Hepatocyte (in vitro differentiated cells): Measurements from ENCODE around the gene OLIG1. TPM values are rescaled to one million over a fixed set of nuclear protein-coding genes. Genes with fewer than 3 reads are reported as not detected.

Source experiments
- DNase-seq: peaks from one replicate; pipeline ENCODE4 v3.0.0-alpha.2; 2016; ENCODE audit warnings: low spot score
- H2AFZ ChIP-seq: fragments of 200-600 bp; sonication (generic); 2 replicates; pipeline ENCODE4 v1.6.0; 2016; ENCODE audit warnings: antibody characterized with exemption, mild to moderate bottlenecking
- H3K27ac ChIP-seq: fragments of 200-600 bp; sonication (generic); 2 replicates; pipeline ENCODE4 v1.5.1; 2016; ENCODE audit warnings: mild to moderate bottlenecking
- H3K27me3 ChIP-seq: fragments of 200-600 bp; sonication (generic); 2 replicates; pipeline ENCODE4 v1.6.1; 2016
- H3K36me3 ChIP-seq: fragments of 200-600 bp; sonication (generic); replicated peaks from 2 replicates; pipeline ENCODE4 v1.5.1; 2016; ENCODE audit warnings: low read depth; ENCODE audit not compliant: insufficient read depth
- H3K4me1 ChIP-seq: fragments of 200-600 bp; sonication (generic); 2 replicates; pipeline ENCODE4 v1.5.1; 2016; ENCODE audit warnings: mild to moderate bottlenecking, moderate library complexity; ENCODE audit not compliant: insufficient read depth
- H3K4me2 ChIP-seq: fragments of 200-600 bp; sonication (generic); 2 replicates; pipeline ENCODE4 v1.6.0; 2016
- H3K4me3 ChIP-seq: fragments of 200-600 bp; sonication (generic); 2 replicates; pipeline ENCODE4 v1.5.1; 2016; ENCODE audit warnings: mild to moderate bottlenecking
- H3K79me2 ChIP-seq: fragments of 200-600 bp; sonication (generic); 2 replicates; pipeline ENCODE4 v1.6.0; 2017; ENCODE audit warnings: mild to moderate bottlenecking
- H3K9me2 ChIP-seq: fragments of 200-600 bp; sonication (generic); replicated peaks from 2 replicates; pipeline ENCODE4 v1.6.0; 2017; ENCODE audit warnings: mild to moderate bottlenecking; ENCODE audit not compliant: insufficient read depth
- H3K9me3 ChIP-seq: fragments of 200-600 bp; sonication (generic); 2 replicates; pipeline ENCODE4 v1.5.1; 2016; ENCODE audit warnings: low read depth, mild to moderate bottlenecking
- H4K20me1 ChIP-seq: fragments of 200-600 bp; sonication (generic); 2 replicates; pipeline ENCODE4 v1.6.0; 2016; ENCODE audit warnings: mild to moderate bottlenecking; ENCODE audit not compliant: insufficient read depth, poor library complexity, severe bottlenecking
- CTCF ChIP-seq: fragments of 200-600 bp; sonication (generic); IDR thresholded peaks from 2 replicates; pipeline ENCODE4 v1.5.1; 2016; ENCODE audit warnings: antibody characterized with exemption, mild to moderate bottlenecking; ENCODE audit not compliant: poor library complexity
- EZH2 ChIP-seq: fragments of 200-600 bp; sonication (generic); IDR thresholded peaks from 2 replicates; pipeline ENCODE4 v1.6.1; 2016; ENCODE audit warnings: antibody characterized with exemption, mild to moderate bottlenecking, borderline replicate concordance
- EZH2phosphoT487 ChIP-seq: fragments of 200-600 bp; sonication (generic); IDR thresholded peaks from one replicate; pipeline ENCODE4 v1.6.1; 2018; ENCODE audit warnings: antibody characterized with exemption, mild to moderate bottlenecking, low read depth, moderate library complexity; ENCODE audit not compliant: unreplicated experiment, severe bottlenecking
- WGBS: methylation state at CpG from one replicate; pipeline ENCODE4 v1.1.6; 2016; ENCODE audit warnings: low lambda C conversion rate; ENCODE audit errors: missing lambda C conversion rate; 5-methylcytosine and 5-hydroxymethylcytosine counted together
- polyA plus RNA-seq: library from polyadenylated mRNA; unstranded; fragments of >200 nt; fragmentation: Nextera tagmentation; extraction: Ambion mirVana; gene quantifications from 2 replicates; pipeline ENCODE4 v1.2.1, GENCODE V29; 2016
- total RNA-seq: library from RNA; depleted of rRNA; stranded (reverse); fragments of >200 nt; gene quantifications from 2 replicates; pipeline ENCODE4 v1.2.3, GENCODE V29; 2014

The OLIG1 gene
- total and polyA plus RNA-seq, 2 experiments from 2014 or later: not detected

- DNase-seq: no peak
- H4K20me1 ChIP-seq: no peaks in the 10 kb centered on the region
- no peak overlapping the region for H3K27ac ChIP-seq
- TF ChIP-seq CTCF (no peak), EZH2phosphoT487 (no peak)
- no peaks in the 10 kb centered on the region for H3K79me2 ChIP-seq
- no peak overlapping the region for H2AFZ ChIP-seq
- H3K4me1 ChIP-seq: no peaks in the 10 kb centered on the region
- no peak overlapping the region for H3K4me2 ChIP-seq
- H3K9me3 ChIP-seq: peaks cover 2% of the 10 kb centered on the region
- H3K9me2 ChIP-seq: no peaks in the 10 kb centered on the region
- peaks cover 86% of the 10 kb centered on the region for H3K27me3 ChIP-seq
- no peaks in the 10 kb centered on the region for H3K36me3 ChIP-seq
- H3K4me3 ChIP-seq: no peak overlapping the region
- 42% methylated on average over 14 of the region's 14 CpGs for WGBS
Observed at GRCh38 chr21:33063907-33064622, 5.9 kb upstream of the OLIG1 start.

GRCh38 chr21:33064623-33065390 is 5.1 kb upstream of the OLIG1 start:
- Histone ChIP-seq H3K27me3 (peaks cover 86% of the 10 kb centered on the region), H3K9me2 (no peaks in the 10 kb centered on the region), H3K9me3 (peaks cover 7% of the 10 kb centered on the region), H4K20me1 (no peaks in the 10 kb centered on the region), H3K27ac (no peak overlapping the region), H3K4me1 (peaks cover under 1% of the 10 kb centered on the region), H3K4me2 (no peak overlapping the region), H3K79me2 (no peaks in the 10 kb centered on the region), H3K4me3 (no peak overlapping the region), H2AFZ (no peak overlapping the region), H3K36me3 (no peaks in the 10 kb centered on the region)
- TF ChIP-seq EZH2: peak; percentile 21
- no peak for TF ChIP-seq CTCF
- TF ChIP-seq EZH2phosphoT487: no peak
- no peak for DNase-seq
- 50% methylated on average over 18 of the region's 18 CpGs for WGBS

- H3K4me3 ChIP-seq: no peak overlapping the region
- no peaks in the 10 kb centered on the region for H3K79me2 ChIP-seq
- H3K36me3 ChIP-seq: no peaks in the 10 kb centered on the region
- no peak for TF ChIP-seq EZH2phosphoT487
- no peak for TF ChIP-seq EZH2
- no peak for TF ChIP-seq CTCF
- H3K4me1 ChIP-seq: peaks cover 17% of the 10 kb centered on the region
- no peak overlapping the region for H3K4me2 ChIP-seq
- no peaks in the 10 kb centered on the region for H3K9me2 ChIP-seq
- no peak for DNase-seq
- H2AFZ ChIP-seq: no peak overlapping the region
- H3K27me3 ChIP-seq: peaks cover 87% of the 10 kb centered on the region
- no peaks in the 10 kb centered on the region for H4K20me1 ChIP-seq
- H3K9me3 ChIP-seq: peaks cover 7% of the 10 kb centered on the region
- WGBS: 88% methylated on average over 7 of the region's 7 CpGs
- no peak overlapping the region for H3K27ac ChIP-seq
Observed at GRCh38 chr21:33067043-33067442, 2.9 kb upstream of the OLIG1 start.
